Measurements from ENCODE around the gene LRP2.

Gene LRP2

DNA sequence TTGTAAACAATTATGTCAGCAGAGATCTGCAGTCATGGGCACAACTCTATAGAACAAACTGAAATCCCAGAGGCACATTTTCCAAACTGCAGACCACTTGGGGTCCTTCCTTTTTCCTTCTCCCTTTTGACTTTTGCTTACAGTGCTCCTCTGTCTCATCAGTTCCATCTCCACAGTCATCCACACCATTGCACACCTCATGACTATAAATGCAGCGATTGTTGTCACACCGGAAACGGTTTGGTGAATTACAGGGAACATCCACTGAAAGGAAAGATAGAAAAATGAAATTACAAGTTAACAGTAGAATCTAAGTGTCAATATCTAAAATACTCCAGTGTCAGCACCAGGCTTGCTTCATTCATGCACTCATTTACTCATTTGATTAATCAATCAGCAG lies 196.5 kb downstream of the LRP2 start:
- no peak for DNase-seq (ENCODE audit: low read depth)
- H3K4me3 ChIP-seq (ENCODE audit: low read depth, low read length): no peak overlapping the region
- no peak for TF ChIP-seq CTCF (IDR thresholded peaks at IDR 0.05; ENCODE audit: insufficient read depth, low read depth, low read length, missing control alignments)

- H3K4me3 ChIP-seq (ENCODE audit: low read depth, low read length): no peak overlapping the region
- no peak for DNase-seq (ENCODE audit: low read depth)
- no peak for TF ChIP-seq CTCF (IDR thresholded peaks at IDR 0.05; ENCODE audit: insufficient read depth, low read depth, low read length, missing control alignments)
Measured at GRCh38 chr2:169164311-169164710, 198.0 kb downstream of the LRP2 start.

- H3K4me3 ChIP-seq (ENCODE audit: low read depth, low read length): no peak overlapping the region
- TF ChIP-seq CTCF (IDR thresholded peaks at IDR 0.05; ENCODE audit: insufficient read depth, low read depth, low read length, missing control alignments): no peak
Measured at GRCh38 chr2:169162613-169163012, 199.7 kb downstream of the LRP2 start.

DNA sequence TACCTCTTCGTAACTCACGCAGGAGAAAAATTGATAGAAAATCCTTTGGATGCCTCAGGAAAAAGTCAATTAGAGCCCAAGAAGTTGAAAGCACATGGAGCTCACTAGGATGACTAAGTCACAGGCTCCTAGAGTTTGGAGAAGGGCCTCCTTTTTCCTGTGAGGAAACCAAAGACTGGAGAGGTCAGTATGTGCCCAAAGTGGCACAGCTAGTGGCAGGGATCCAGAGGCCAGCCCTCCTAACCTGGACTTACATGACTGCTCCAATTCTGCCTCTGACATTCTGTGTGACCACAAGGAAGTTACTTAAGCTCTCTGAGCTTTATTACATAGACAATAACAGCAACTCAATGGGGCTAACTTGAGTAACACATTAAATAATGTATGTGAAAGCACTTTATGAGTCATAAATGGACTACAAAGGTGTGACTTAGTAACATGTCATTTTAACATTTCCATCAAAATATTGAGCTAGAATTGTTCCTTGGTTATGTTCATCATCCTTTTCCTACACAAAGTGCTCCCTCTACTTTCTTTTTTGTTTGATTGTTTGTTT lies 201.3 kb downstream of the LRP2 start:
- DNase-seq (ENCODE audit: low read depth): no peak
- no peak overlapping the region for H3K4me3 ChIP-seq (ENCODE audit: low read depth, low read length)
- TF ChIP-seq CTCF (IDR thresholded peaks at IDR 0.05; ENCODE audit: insufficient read depth, low read depth, low read length, missing control alignments): no peak

More at GRCh38 chr2:169162613-169163012, 199.7 kb downstream of the LRP2 start:
- DNase-seq (ENCODE audit: low read depth): no peak

DNA sequence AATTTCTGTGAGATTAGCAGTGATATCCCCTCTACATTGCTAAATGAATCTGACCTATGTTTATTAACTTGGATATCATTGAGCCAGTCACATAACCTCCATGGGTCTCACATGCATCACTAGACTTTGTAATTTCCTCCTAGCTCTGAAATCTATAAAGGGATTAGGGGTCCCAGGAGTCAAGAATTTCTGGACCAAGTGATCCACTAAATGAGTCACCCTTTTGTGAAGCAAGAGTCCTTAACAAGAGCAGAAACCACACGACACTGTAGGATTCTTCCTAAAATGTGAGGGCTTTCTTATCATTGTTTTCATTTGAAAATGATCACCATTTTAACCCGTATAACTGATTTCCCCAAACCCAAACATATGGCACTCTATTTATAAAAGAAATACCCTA lies 202.6 kb downstream of the LRP2 start:
- TF ChIP-seq CTCF (IDR thresholded peaks at IDR 0.05; ENCODE audit: insufficient read depth, low read depth, low read length, missing control alignments): no peak
- no peak for DNase-seq (ENCODE audit: low read depth)
- H3K4me3 ChIP-seq (ENCODE audit: low read depth, low read length): no peak overlapping the region

- no peak for TF ChIP-seq CTCF (IDR thresholded peaks at IDR 0.05; ENCODE audit: insufficient read depth, low read depth, low read length, missing control alignments)
- H3K4me3 ChIP-seq (ENCODE audit: low read depth, low read length): no peak overlapping the region
- DNase-seq (ENCODE audit: low read depth): no peak
Measured at GRCh38 chr2:169158874-169159273, 203.5 kb downstream of the LRP2 start.

DNA sequence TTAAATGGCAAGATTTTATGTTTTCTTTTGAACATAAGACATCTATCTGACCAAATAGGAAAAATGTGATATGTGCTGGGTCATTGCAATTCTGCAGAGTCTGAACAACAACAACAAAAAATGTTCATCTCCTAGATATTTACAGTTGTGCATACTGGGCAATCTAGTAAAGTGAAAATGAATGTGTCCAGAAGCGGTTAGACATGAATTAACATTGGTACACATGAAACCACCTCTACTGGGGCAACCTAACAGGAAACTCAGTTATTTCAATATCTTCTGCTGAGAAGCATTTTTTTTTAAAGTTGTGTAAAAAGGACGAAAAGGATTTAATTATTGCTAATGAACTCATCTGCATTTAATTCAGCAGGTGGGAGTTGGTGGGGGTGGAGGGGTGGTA lies 216.1 kb downstream of the LRP2 start:
- no peak overlapping the region for H3K4me3 ChIP-seq (ENCODE audit: low read depth, low read length)
- TF ChIP-seq CTCF (IDR thresholded peaks at IDR 0.05; ENCODE audit: insufficient read depth, low read depth, low read length, missing control alignments): no peak
- DNase-seq (ENCODE audit: low read depth): no peak
